Small intestine (tissue), 7 donors: ENCODE measurements around the gene NLRC3. TPM values are rescaled to one million over a fixed set of nuclear protein-coding genes. Genes with fewer than 3 reads are reported as not detected.

Source experiments
- DNase-seq, 2 donors: peaks; one replicate each; pipeline versions ENCODE4 v3.0.0 to v3.0.0-alpha.2; 2013
- FAIRE-seq: peaks from 2 replicates; lab custom pipeline; 2012; peaks lifted over from hg19 to GRCh38; lab: Jason Lieb, UNC
- H3K27ac ChIP-seq, 3 donors: one replicate each; pipeline ENCODE4 v1.5.1; 2013; ENCODE audit warnings: low read length in 2 of 3, mild to moderate bottlenecking in 2 of 3, control low read depth in 1 of 3, inconsistent platforms in 1 of 3, low read depth in 1 of 3, moderate library complexity in 1 of 3
- H3K27me3 ChIP-seq, 3 donors: one replicate each; pipeline ENCODE4 v1.6.1; 2013; ENCODE audit warnings: low read length in 3 of 3, inconsistent platforms in 1 of 3; ENCODE audit not compliant: control insufficient read depth in 3 of 3, insufficient read depth in 3 of 3
- H3K36me3 ChIP-seq, 3 donors: one replicate each; pipeline ENCODE4 v1.6.1; 2013; ENCODE audit warnings: low read length in 3 of 3, inconsistent platforms in 1 of 3, low read depth in 1 of 3, mild to moderate bottlenecking in 1 of 3, moderate library complexity in 1 of 3; ENCODE audit not compliant: control insufficient read depth in 3 of 3, insufficient read depth in 2 of 3
- H3K4me1 ChIP-seq, 3 donors: one replicate each; pipeline ENCODE4 v1.6.1; 2013; ENCODE audit warnings: low read length in 2 of 3, inconsistent platforms in 1 of 3, low read depth in 1 of 3, mild to moderate bottlenecking in 1 of 3, moderate library complexity in 1 of 3; ENCODE audit not compliant: control insufficient read depth in 3 of 3, insufficient read depth in 2 of 3
- H3K4me3 ChIP-seq, 3 donors: one replicate each; pipeline ENCODE4 v1.5.1; 2013; ENCODE audit warnings: low read length in 3 of 3, control low read depth in 1 of 3, inconsistent platforms in 1 of 3, low read depth in 1 of 3, mild to moderate bottlenecking in 1 of 3, moderate library complexity in 1 of 3
- H3K9me3 ChIP-seq, 2 donors: one replicate each; pipeline ENCODE4 v1.6.1; 2013; ENCODE audit warnings: low read depth in 1 of 2, low read length in 1 of 2; ENCODE audit not compliant: control insufficient read depth in 2 of 2, insufficient read depth in 1 of 2
- WGBS, 3 donors: extraction: QIAGEN DNeasy Blood & Tissue Kit; methylation state at CpG; one replicate each; pipeline ENCODE4 v1.1.7; 2013; 5-methylcytosine and 5-hydroxymethylcytosine counted together
- polyA plus RNA-seq, 4 donors: library from polyadenylated mRNA; stranded (reverse) in 3 of 4; unstranded in 1 of 4; fragments of 200-250 nt in 3 of 4; fragments of 120-200 nt in 1 of 4; gene quantifications; one replicate each; pipeline versions ENCODE4 v1.2.1 to v1.2.3, GENCODE V29; 2013
- donor health status: healthy with polysubstance abuse.
- donor health status: control.
- donor health status: control.
- donor health status: Bipolar disorder and iron deficiency.
- donor health status: healthy.

NLRC3 gene
- polyA plus RNA-seq, 4 donors = 0.67 to 1.9 (median 0.95) TPM

- WGBS, 3 donors = 92 to 99% (median 92%) methylated on average over 22 of the region's 22 CpGs
- H3K36me3 ChIP-seq = peaks cover 0 to 62% (median 3%) of the 10 kb centered on the region in 3 donors
Observed at GRCh38 chr16:3589001-3589400, 11.8 kb upstream of the NLRC3 start.

GRCh38 chr16:3587547-3588110 lies 10.4 kb upstream of the NLRC3 start:
- DNase-seq (no peak), FAIRE-seq (no peak)
- H3K4me3 ChIP-seq = no peak overlapping the region
- H3K4me1 ChIP-seq = no peaks in the 10 kb centered on the region
- peaks cover 3 to 74% (median 3%) of the 10 kb centered on the region in 3 donors for H3K36me3 ChIP-seq
- H3K27ac ChIP-seq = no peak overlapping the region
- no peaks in the 10 kb centered on the region for H3K27me3 ChIP-seq
- WGBS, 3 donors = 81 to 93% (median 91%) methylated on average over 15 of the region's 15 CpGs
- no peaks in the 10 kb centered on the region for H3K9me3 ChIP-seq

More at GRCh38 chr16:3589001-3589400, 11.8 kb upstream of the NLRC3 start:
- FAIRE-seq = no peak
- H3K9me3 ChIP-seq = no peaks in the 10 kb centered on the region
- DNase-seq = no peak
- no peak overlapping the region for H3K27ac ChIP-seq
- no peaks in the 10 kb centered on the region for H3K4me1 ChIP-seq
- H3K4me3 ChIP-seq = no peak overlapping the region
- no peaks in the 10 kb centered on the region for H3K27me3 ChIP-seq

DNA sequence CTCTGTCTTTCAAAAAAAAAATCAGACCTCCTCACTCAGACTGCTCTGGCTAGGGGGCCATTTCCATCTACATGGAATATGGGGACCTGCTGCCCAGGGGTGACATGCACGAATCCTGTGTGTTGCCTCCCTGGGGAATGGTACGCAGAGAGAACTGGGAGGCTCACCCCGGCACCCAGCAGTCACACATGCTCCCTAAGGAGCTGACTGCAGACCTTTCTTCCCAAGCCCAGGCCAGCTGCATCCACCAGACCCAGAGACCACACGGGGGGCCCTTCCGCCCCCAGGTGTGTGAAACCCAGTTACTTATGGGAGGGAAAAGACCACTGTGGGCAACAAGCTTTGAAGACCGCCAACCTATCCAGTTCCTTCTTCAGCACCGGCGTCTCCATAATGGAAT lies 7.2 kb upstream of the NLRC3 start:
- DNase-seq (no peak), FAIRE-seq (no peak)
- Histone ChIP-seq H3K4me1 (no peaks in the 10 kb centered on the region), H3K4me3 (no peak overlapping the region), H3K9me3 (no peaks in the 10 kb centered on the region), H3K36me3 (peaks cover 0 to 57% (median 5%) of the 10 kb centered on the region in 3 donors), H3K27ac (no peak overlapping the region), H3K27me3 (no peaks in the 10 kb centered on the region)
- 96 to 98% (median 97%) methylated on average over 8 of the region's 8 CpGs for WGBS, 3 donors

DNA sequence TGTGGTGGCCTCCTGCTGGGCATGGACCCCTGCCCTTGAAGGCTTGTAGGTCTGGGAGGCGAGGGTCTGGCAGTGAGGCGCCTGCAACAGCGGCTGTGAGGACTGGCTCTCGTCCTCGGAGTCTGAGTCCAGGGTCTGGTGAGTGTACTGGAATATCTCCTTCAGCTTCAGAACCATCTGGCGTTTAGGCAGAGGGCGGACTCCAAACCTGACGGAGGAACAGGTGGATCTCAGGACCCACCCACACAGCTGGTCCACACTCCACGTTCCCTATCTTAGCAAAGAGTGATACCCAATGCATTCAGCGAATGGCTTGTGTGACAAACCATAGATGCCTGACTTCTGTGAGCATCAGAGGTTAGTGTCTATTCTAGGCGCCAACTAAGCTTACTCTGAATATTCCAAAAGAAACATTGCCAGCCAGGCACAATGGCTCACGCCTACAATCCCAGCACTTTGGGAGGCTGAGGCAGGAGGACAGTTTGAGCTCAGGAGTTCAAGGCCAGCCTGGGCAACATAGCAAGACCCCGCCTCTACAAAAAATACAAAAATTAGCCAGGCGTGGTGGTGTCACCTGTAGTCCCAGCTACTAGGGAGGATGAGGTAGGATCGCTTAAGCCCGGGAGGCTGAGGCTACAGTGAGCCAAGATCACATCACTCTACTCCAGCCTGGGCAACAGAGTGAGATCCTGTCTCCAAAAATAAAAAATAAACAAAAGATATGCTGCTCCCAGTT lies 6.3 kb upstream of the NLRC3 start:
- Histone ChIP-seq H3K36me3 (peaks cover 0 to 48% (median 5%) of the 10 kb centered on the region in 3 donors), H3K4me3 (no peak overlapping the region), H3K9me3 (no peaks in the 10 kb centered on the region), H3K27me3 (no peaks in the 10 kb centered on the region), H3K27ac (no peak overlapping the region), H3K4me1 (no peaks in the 10 kb centered on the region)
- WGBS, 3 donors = 94 to 95% (median 95%) methylated on average over 16 of the region's 16 CpGs
- DNase-seq = no peak
- no peak for FAIRE-seq

DNA sequence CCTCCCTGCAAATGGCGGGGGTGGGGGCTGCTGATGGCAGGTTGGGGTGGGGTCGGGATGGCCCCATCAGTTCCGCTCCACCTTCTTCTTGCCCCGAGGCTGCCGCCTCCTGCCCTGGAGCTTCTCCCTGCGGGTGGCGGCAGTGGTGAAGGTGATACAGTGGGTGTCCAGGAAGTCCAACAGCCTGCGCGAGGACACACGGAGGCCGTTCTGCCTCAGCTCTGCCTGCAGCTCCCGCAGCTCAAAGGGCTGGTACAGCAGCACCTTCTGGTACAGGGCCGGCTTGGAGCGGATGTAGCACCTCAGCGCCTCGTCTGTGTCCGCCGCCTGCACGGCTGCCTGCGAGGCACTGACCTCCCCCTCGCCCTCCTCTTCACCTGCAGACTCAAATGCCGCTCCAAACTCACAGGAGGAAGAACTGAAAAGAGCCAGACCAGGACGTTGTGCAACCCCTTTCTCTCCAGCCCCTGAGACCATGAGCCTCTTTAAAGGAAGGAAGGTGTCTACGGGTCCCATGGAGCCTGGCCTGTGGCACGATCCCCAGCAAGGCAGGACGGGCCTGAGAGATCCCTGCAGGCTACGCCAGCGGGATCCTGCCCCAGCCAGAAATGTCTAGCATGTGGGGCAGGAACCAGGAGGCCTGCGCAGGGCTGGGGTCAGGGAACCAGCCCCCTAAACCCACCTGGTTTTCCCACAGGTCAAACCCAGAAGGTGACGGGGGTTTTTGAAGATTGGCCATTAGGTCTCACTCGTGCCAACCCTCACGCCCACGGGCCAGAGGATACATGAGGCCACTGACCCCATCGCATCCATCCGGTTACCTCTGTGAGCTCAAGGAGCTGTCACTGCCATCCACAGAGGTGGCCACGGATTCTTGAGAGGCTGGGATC lies 5.3 kb upstream of the NLRC3 start:
- no peaks in the 10 kb centered on the region for H3K4me1 ChIP-seq
- H3K4me3 ChIP-seq = no peak overlapping the region
- no peak overlapping the region for H3K27ac ChIP-seq
- H3K27me3 ChIP-seq = peaks cover 0 to under 1% (median 0%) of the 10 kb centered on the region in 3 donors
- FAIRE-seq = no peak
- 95 to 96% (median 95%) methylated on average over 34 to 36 of the region's 36 CpGs for WGBS, 3 donors
- peaks cover 0 to 40% (median 5%) of the 10 kb centered on the region in 3 donors for H3K36me3 ChIP-seq
- H3K9me3 ChIP-seq = no peaks in the 10 kb centered on the region
- no peak for DNase-seq

DNA sequence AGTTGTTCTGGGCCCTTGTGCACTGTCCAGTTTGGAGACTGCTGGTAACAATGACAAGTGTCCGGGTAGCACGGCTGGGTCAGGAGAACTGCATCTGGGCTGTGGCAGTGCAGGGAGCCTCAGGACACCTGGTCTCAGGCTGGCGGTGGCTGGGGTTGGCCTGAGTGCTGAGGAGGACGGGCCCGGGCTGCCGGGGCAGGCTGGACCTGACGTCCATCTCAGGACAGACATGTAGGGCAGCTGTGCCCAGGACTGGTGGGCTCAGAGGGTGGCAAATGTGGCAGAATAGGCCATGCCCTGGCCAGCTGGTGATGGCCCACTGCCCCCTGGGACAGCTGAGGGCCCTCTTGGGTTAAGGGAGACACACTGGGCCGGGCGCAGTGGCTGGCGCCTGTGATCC lies 4.2 kb upstream of the NLRC3 start:
- 95 to 99% (median 96%) methylated on average over 10 of the region's 10 CpGs for WGBS, 3 donors
- no peak for DNase-seq
- Histone ChIP-seq H3K27me3 (peaks cover 0 to 6% (median 0%) of the 10 kb centered on the region in 3 donors), H3K4me3 (no peak overlapping the region), H3K27ac (no peak overlapping the region), H3K36me3 (peaks cover 0 to 37% (median 5%) of the 10 kb centered on the region in 3 donors), H3K4me1 (no peaks in the 10 kb centered on the region), H3K9me3 (no peaks in the 10 kb centered on the region)
- FAIRE-seq = no peak

DNA sequence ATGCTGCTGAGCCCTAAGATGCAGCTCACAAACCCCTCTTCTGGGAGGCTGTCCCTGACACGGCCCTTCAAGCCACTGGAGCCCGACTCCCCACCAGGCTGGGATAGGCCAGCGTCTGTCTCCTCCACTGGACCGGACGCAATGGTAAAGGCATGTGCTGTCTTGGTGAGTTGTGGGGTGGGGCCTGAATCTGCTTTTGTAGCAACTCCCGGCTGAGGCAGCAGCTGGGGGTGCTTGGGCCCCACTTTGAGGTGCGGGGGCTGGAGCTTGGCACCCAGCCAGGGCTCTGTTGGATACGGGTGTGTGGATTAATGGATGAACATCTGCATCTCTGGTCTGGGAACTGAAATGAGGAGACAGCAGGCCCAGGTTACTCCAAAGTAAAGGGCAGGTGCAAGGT lies 3.5 kb upstream of the NLRC3 start:
- H3K36me3 ChIP-seq = peaks cover 0 to 35% (median 5%) of the 10 kb centered on the region in 3 donors
- no peaks in the 10 kb centered on the region for H3K9me3 ChIP-seq
- peaks cover 0 to 6% (median 0%) of the 10 kb centered on the region in 3 donors for H3K27me3 ChIP-seq
- H3K4me1 ChIP-seq = no peaks in the 10 kb centered on the region
- FAIRE-seq (no peak), DNase-seq (no peak)
- 64 to 79% (median 70%) methylated on average over 8 of the region's 8 CpGs for WGBS, 3 donors
- no peak overlapping the region for H3K27ac ChIP-seq
- no peak overlapping the region for H3K4me3 ChIP-seq

DNA sequence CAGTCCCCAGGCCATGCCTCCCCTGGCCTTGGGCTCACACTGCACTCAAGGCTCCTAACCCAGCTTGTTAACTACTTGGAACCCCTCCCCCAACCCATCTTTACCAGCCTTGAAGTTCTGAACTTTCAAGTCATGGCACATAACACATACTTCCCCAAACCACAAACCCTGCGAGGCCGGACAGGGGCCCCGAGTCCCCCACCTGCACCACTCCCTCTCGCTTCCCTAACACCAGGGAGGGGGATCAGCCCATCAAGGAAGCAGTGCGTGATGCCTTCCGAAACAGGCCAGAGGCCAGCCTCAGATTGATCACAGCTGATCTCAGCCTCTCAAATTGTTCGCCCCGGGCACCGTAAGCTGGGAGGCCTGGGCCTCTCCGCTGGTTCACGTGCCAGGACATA lies 3.0 kb upstream of the NLRC3 start:
- H3K27ac ChIP-seq = no peak overlapping the region
- FAIRE-seq = no peak

More for the DNA sequence above, 3.0 kb upstream of the NLRC3 start:
- Histone ChIP-seq H3K27me3 (peaks cover 0 to 6% (median 0%) of the 10 kb centered on the region in 3 donors), H3K4me3 (no peak overlapping the region), H3K4me1 (no peaks in the 10 kb centered on the region), H3K9me3 (no peaks in the 10 kb centered on the region), H3K36me3 (peaks cover 0 to 35% (median 5%) of the 10 kb centered on the region in 3 donors)
- DNase-seq = no peak
- 73 to 91% (median 86%) methylated on average over 11 of the region's 11 CpGs for WGBS, 3 donors
